Panc1 (cell line): ENCODE data around the gene UFSP2. TPM values are rescaled to one million over a fixed set of nuclear protein-coding genes. Genes with fewer than 3 reads are reported as not detected.

Experiments used
- ATAC-seq: fragments of 200-7000 bp; cut with Tn5 transposase; 2 replicates; pipeline ENCODE4 v1.9.1; 2020; ENCODE audit warnings: mild to moderate bottlenecking, moderate library complexity
- BruUV-seq: library from RNA; stranded (reverse); fragments of 400-500 nt; replicated peaks from 2 replicates; lab custom pipeline; 2021; lab: Mats Ljungman, UMichigan
- CTCF ChIA-PET: fragments of 300-600 bp; sonication (Branson Sonifier 250); formaldehyde crosslinking; loops from one replicate; lab custom pipeline; 2022; ENCODE audit warnings: antibody characterized with exemption; lab: Charles Lee
- POLR2A ChIA-PET: fragments of 300-600 bp; sonication (Branson Sonifier 250); formaldehyde crosslinking; loops from one replicate; lab custom pipeline; 2022; ENCODE audit warnings: antibody characterized with exemption; lab: Charles Lee
- DNase-seq: peaks from one replicate; pipeline ENCODE4 v3.0.0-alpha.2; 2010; ENCODE audit warnings: low read depth, low spot score
- H3K27ac ChIP-seq: 2 replicates; pipeline ENCODE4 v1.5.1; 2011; ENCODE audit warnings: mild to moderate bottlenecking, low read length, inconsistent platforms
- H3K27me3 ChIP-seq: fragments of 200-500 bp; sonication (Bioruptor generic); 2 replicates; pipeline ENCODE4 v1.6.0; 2014; ENCODE audit warnings: low read length, inconsistent platforms; ENCODE audit not compliant: control insufficient read depth, insufficient read depth
- H3K36me3 ChIP-seq: fragments of 200-500 bp; sonication (Bioruptor generic); 2 replicates; pipeline ENCODE4 v1.5.1; 2014; ENCODE audit warnings: inconsistent platforms, mild to moderate bottlenecking, low read length, moderate library complexity; ENCODE audit not compliant: control insufficient read depth, insufficient read depth
- H3K4me1 ChIP-seq: 2 replicates; pipeline ENCODE4 v1.5.1; 2011; ENCODE audit warnings: inconsistent platforms, mild to moderate bottlenecking, low read length, moderate library complexity; ENCODE audit not compliant: control insufficient read depth, insufficient read depth
- H3K4me3 ChIP-seq, 2 experiments: 2 replicates each; pipeline ENCODE4 v1.5.1; 2011 to 2012; ENCODE audit warnings: low read depth in 2 of 2, low read length in 2 of 2, mild to moderate bottlenecking in 2 of 2, inconsistent platforms in 1 of 2, moderate library complexity in 1 of 2
- H3K9me3 ChIP-seq: fragments of 200-500 bp; sonication (Bioruptor generic); 2 replicates; pipeline ENCODE4 v1.5.1; 2014; ENCODE audit warnings: low read depth, mild to moderate bottlenecking, inconsistent platforms, low read length, moderate library complexity; ENCODE audit not compliant: control insufficient read depth, insufficient read depth
- CTCF ChIP-seq: fragments of 450-650 bp; IDR thresholded peaks from 2 replicates; pipeline ENCODE4 v1.5.1; 2017; ENCODE audit warnings: mild to moderate bottlenecking
- POLR2AphosphoS5 ChIP-seq: IDR thresholded peaks from 2 replicates; pipeline ENCODE4 v1.6.1; 2012; ENCODE audit warnings: mild to moderate bottlenecking, low read depth, low read length, moderate library complexity
- SIN3A ChIP-seq: IDR thresholded peaks from 2 replicates; pipeline ENCODE4 v1.6.1; 2012; ENCODE audit warnings: low read depth, mild to moderate bottlenecking, low read length, moderate library complexity, borderline replicate concordance; ENCODE audit not compliant: insufficient read depth
- TCF7L2 ChIP-seq: IDR thresholded peaks from 2 replicates; pipeline ENCODE4 v1.6.1; 2011; ENCODE audit warnings: mild to moderate bottlenecking, low read depth, low read length, inconsistent platforms
- in situ Hi-C: cut with HindIII; loops from 2 replicates; pipeline ENCODE4 v1.10.0; 2016; ENCODE audit warnings: low sequenced_read_pairs, low pct_unique_long_range_greater_than_20kb
- intact Hi-C: fragments of 100-400 bp; cut with micrococcal nuclease; formaldehyde crosslinking; loops from one replicate; pipeline ENCODE4 v1.10.0; 2022; ENCODE audit not compliant: unreplicated experiment
- total RNA-seq: library from RNA; stranded (reverse); gene quantifications from one replicate; pipeline ENCODE4 v1.2.1, GENCODE V29; 2021; ENCODE audit not compliant: unreplicated experiment
- TF ChIP-seq, protein P1 (sequence below), 2 experiments: IDR thresholded peaks; 2 replicates each; pipeline ENCODE4 v1.6.1; 2011 to 2012; ENCODE audit warnings: low read depth in 2 of 2, control low read depth in 1 of 2, low read length in 1 of 2, mild to moderate bottlenecking in 1 of 2, moderate library complexity in 1 of 2; ENCODE audit not compliant: insufficient read depth in 1 of 2

The UFSP2 gene
- total RNA-seq, 1 experiment from 2014 or later = 17.0 TPM

DNA sequence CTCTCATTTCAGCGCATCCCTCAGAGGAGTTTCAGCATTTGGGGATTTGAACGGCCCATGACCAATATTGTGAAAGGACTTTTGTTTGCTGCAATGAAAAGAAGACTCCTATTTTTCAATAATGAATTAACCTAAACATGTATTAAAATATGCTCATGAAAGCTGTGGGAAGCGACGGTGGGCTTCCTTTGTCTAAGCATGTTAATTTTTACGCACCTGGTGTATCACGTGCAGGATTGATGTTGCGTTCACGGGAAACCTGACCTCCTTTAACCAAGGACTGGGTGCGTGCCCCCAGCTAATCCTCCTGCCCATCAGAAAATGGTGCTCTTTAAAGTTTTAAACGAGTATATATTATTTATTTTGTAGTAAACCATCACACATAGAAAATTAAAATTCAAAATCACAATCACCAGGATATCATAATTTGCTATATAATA is 46.4 kb upstream of the UFSP2 start:
- Histone ChIP-seq H3K27me3 (peaks cover 3% of the 10 kb centered on the region), H3K9me3 (no peaks in the 10 kb centered on the region), H3K36me3 (no peaks in the 10 kb centered on the region; the same call in 1 of the 2 replicates), H3K4me3 (peak overlapping the region; percentile 56 to 61), H3K4me1 (no peaks in the 10 kb centered on the region), H3K27ac (no peak overlapping the region)
- in situ Hi-C loops = no loop called here
- ATAC-seq (no peak), DNase-seq (no peak)
- TF ChIP-seq, protein P1, sequence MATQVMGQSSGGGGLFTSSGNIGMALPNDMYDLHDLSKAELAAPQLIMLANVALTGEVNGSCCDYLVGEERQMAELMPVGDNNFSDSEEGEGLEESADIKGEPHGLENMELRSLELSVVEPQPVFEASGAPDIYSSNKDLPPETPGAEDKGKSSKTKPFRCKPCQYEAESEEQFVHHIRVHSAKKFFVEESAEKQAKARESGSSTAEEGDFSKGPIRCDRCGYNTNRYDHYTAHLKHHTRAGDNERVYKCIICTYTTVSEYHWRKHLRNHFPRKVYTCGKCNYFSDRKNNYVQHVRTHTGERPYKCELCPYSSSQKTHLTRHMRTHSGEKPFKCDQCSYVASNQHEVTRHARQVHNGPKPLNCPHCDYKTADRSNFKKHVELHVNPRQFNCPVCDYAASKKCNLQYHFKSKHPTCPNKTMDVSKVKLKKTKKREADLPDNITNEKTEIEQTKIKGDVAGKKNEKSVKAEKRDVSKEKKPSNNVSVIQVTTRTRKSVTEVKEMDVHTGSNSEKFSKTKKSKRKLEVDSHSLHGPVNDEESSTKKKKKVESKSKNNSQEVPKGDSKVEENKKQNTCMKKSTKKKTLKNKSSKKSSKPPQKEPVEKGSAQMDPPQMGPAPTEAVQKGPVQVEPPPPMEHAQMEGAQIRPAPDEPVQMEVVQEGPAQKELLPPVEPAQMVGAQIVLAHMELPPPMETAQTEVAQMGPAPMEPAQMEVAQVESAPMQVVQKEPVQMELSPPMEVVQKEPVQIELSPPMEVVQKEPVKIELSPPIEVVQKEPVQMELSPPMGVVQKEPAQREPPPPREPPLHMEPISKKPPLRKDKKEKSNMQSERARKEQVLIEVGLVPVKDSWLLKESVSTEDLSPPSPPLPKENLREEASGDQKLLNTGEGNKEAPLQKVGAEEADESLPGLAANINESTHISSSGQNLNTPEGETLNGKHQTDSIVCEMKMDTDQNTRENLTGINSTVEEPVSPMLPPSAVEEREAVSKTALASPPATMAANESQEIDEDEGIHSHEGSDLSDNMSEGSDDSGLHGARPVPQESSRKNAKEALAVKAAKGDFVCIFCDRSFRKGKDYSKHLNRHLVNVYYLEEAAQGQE (IDR thresholded peaks at IDR 0.05; ENCODE audit: insufficient read depth in 1 of 2, low read depth in 2 of 2, low read length in 1 of 2) = no peak
- TF ChIP-seq SIN3A (no peak), TCF7L2 (no peak), CTCF (no peak), POLR2AphosphoS5 (no peak)
- intact Hi-C loops = loop anchor here (5.0 kb wide), 1 partner anchor 125 kb away; no protein-coding TSS in a partner anchor
- ChIA-PET POLR2A (interaction anchor here (0.6 kb wide), 1 partner anchor 1335 kb away, joined by 9 read pairs; no protein-coding TSS in a partner anchor), CTCF (no interaction called here)
- no TSS peak for BruUV-seq

DNA sequence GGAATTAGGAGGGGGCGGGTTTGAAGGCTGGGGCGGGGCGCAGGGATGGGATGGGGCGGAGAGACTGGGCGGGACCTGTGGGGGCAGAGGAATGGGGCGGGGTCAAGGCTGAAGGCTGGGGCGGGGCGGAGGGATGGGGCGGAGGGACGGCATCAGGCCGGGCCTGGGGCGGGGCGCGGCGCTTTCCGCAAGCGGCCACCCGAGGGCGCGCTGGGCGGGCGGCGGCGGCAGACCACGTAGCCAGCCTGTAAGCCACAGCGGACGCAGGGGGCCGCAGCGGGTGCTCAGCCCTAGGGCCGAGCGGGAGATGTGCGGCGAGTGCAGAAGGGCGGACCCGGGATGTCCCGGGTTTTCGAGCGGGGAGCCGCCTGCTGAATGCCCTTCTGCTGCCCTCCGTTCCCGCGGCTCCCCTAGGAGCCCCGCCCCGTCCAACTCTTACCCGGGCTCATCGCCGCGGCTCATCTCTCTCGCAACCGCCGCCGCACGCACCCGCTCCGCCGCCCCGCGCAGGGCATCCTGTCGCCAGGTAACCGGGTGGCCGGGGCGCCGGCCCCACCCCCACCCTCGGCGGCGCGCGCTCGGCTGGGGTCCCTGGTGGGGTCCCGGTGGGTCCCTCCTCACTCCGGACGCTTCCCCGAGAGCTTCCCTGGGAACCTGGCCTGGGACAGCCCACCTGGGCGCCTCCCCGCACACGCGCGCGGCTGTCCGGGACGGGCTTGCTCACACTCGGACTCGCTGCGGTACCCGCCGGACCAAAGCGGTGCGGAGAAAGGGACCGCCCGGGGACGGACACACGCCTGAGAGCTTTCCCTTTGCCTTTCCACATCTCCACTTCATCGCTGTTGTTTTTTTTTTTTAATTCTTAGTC is 45.7 kb upstream of the UFSP2 start, which contains the start of gene CCDC110:
TSS of gene CCDC110 (minus strand) at position 499 of the 868 bp plus-strand sequence. CDS start at position 449, 50 bp downstream.
- intact Hi-C loops = loop anchor here (5.0 kb wide), 1 partner anchor 126 kb away; no protein-coding TSS in a partner anchor
- peaks cover 3% of the 10 kb centered on the region for H3K27me3 ChIP-seq
- ChIA-PET POLR2A (interaction anchor here (0.6 kb wide), 1 partner anchor 1335 kb away, joined by 9 read pairs; no protein-coding TSS in a partner anchor), CTCF (no interaction called here)
- peak; percentile 96 for ATAC-seq
- no peaks in the 10 kb centered on the region for H3K4me1 ChIP-seq
- BruUV-seq = no TSS peak
- TF ChIP-seq TCF7L2 = no peak
- no peak for TF ChIP-seq POLR2AphosphoS5
- TF ChIP-seq, protein P1 (IDR thresholded peaks at IDR 0.05; ENCODE audit: insufficient read depth in 1 of 2, low read depth in 2 of 2, low read length in 1 of 2) = no peak
- peak; percentile 76 for TF ChIP-seq CTCF
- H3K9me3 ChIP-seq = no peaks in the 10 kb centered on the region
- no peaks in the 10 kb centered on the region; the same call in 1 of the 2 replicates for H3K36me3 ChIP-seq
- no peak within 1 kb of the TSS for H3K27ac ChIP-seq
- DNase-seq = no peak
- H3K4me3 ChIP-seq = peak within 1 kb of the TSS; percentile 56 to 70
- in situ Hi-C loops = no loop called here
